ENCODE results near the gene COL5A2.

The COL5A2 gene

GRCh38 chr2:188983427-188984064 is 196.0 kb downstream of the COL5A2 start:
- DNase-seq: no peak

All from activated naive CD4-positive, alpha-beta T cell treated with anti-CD3 and anti-CD28 coated beads, Interleukin-2, amount 50 U/mL, for 16 hours (primary cell).